HG02588 (cell line): ENCODE measurements around the gene ETF1.

Source experiments
- ATAC-seq: cut with Tn5 transposase; IDR thresholded peaks from one replicate; pipeline ENCODE4 v1.9.1; 2021; ENCODE audit warnings: mild to moderate bottlenecking, moderate library complexity; ENCODE audit not compliant: unreplicated experiment

Gene ETF1

GRCh38 chr5:138542956-138543729 lies at the start of gene ETF1:
Gene ETF1 (minus strand): TSS chr5:138543236. CDS start chr5:138542918, 318 bp downstream.
- peak; percentile 90 for ATAC-seq

- ATAC-seq = no peak
Observed at GRCh38 chr5:138588013-138588788, 45.2 kb upstream of the ETF1 start.

DNA sequence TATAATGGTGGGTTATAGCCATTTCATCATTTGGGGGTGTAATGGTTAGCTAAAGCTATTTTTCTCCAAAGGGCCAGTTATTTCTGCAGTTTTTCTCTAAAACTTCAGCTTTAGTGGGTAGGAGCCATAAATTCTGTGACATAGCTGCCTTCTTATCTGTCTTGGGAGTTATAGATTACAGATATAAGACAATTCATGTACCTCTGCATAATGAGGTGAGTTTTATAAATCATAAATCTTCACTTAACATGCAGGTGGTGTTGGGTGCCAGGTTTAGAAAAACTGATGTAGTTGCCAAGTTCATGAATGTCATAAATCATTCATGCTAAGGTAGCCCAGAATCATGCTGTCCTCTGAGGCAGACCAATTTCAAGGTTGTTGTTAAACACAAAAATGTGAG lies 42.1 kb upstream of the ETF1 start:
- ATAC-seq = no peak

- no peak for ATAC-seq
Observed at GRCh38 chr5:138583984-138584637, 41.1 kb upstream of the ETF1 start.

DNA sequence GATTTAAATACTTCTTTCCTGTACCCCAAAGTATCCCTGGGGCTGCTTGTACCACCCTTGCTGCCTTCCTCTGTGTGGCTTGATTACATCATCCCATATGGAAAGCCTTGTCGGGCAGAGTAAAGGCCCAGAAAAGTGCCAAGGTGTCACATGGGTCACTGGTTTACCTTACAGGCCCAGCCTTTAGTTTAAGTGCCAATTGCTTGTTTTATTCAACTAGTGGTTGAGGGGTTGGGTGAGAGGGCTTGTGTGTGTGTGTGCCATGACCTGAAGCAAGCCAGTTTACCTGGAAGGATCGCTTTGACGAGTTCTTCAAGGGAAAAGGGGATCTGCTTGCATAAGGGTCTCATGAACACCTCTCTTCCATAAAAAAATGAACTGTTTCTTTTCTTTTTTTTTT lies 39.9 kb upstream of the ETF1 start:
- no peak for ATAC-seq

GRCh38 chr5:138580777-138581176 lies 37.7 kb upstream of the ETF1 start:
- no peak for ATAC-seq

- no peak for ATAC-seq
Observed at GRCh38 chr5:138580001-138580400, 37.0 kb upstream of the ETF1 start.

DNA sequence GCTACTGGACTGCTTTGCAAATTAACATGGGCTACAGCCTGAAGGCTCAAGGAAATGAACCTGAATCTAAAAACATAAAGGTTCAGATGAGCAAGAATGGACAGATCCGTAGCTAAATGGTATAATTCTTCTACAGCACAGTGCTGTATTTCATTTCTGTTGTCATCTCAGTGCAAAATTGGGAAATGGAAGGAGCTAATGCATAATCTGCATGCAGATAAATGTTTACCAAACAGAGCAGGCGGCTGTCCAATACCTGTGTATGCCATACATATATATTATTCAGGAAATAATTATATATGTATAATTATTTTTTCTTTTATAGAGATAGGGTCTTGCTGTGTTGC lies 36.5 kb upstream of the ETF1 start:
- no peak for ATAC-seq

GRCh38 chr5:138577452-138577851 lies 34.4 kb upstream of the ETF1 start:
- no peak for ATAC-seq

GRCh38 chr5:138575194-138576015 lies 32.4 kb upstream of the ETF1 start, which contains the start of gene HSPA9:
Gene HSPA9 (minus strand): TSS chr5:138575401. CDS start chr5:138575318, 83 bp downstream.
- peak; percentile 77 for ATAC-seq

DNA sequence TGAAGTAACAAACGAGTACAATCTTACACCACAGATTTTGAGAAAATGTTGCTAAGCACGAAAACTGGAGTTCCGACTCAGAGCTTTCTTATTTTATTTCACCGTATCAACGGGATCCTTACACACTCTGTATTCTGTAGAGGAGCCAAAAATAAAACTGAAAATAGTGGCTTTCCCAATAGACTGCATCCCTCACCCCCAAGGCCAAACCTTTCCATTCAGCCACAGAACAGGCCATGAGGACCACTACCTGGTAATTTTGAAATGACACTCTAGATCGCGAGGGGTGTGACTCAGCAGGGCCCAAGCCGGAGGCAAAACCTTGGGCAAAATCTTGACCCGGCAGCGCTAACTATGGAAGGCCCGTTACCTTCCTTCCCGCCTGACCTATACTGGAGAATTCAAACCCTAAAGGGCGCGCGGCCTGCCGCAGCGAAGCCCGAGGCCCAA lies 31.7 kb upstream of the ETF1 start:
- no peak for ATAC-seq

- no peak for ATAC-seq
Observed at GRCh38 chr5:138573949-138574670, 31.1 kb upstream of the ETF1 start.

GRCh38 chr5:138573223-138573622 lies 30.2 kb upstream of the ETF1 start:
- no peak for ATAC-seq

- ATAC-seq = no peak
Observed at GRCh38 chr5:138570871-138571270, 27.8 kb upstream of the ETF1 start.

DNA sequence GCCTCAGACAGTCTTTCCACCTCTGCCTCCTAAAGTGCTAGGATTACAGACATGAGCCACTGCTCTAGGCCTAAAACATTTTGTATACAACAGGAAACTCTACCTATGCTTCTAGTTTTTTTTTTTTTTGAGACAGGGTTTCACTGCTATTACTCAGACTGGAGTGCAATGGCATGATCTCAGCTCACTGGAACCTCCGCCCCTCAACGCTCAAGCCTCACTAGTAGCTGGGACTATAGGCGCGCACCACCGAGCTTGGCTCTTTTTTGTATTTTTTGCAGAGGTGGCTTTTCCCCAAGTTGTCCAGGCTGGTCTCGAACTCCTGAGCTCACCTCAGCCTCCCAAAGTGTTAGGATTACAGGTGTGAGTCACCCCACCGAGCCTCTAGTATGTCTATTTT lies 26.7 kb upstream of the ETF1 start:
- no peak for ATAC-seq

DNA sequence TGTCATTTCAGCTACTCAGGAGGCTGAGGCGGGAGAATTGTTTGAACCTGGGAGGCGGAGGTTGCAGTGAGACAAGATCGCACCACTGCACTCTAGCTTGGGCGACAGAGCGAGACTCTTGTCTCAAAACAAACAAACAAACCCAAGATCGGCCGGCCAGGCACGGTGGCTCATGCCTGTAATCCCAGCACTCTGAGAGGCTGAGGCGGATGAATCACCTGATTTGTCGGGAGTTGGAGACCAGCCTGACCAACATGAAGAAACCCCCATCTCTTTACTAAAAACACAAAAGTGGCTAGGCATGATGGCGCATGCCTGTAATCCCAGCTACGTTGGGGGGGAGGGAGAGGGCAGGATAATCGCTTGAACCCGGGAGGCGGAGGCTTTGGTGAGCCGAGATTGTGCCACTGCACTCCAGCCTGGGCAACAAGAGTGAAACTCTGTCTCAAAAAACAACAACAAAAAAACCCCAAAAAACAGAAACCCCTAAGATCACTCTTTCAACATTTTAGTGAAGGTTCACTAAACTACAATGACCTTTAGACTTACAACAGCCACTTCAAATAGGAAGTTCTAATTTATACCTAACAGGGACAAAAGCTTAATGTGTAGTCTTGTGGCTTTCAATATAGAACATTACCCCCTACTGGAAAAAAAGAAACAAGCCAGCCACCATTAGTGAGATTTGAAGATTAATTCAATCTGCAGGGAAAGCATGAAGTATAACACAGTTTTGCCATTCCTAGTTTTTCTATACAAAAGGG lies 25.2 kb upstream of the ETF1 start:
- ATAC-seq = no peak

DNA sequence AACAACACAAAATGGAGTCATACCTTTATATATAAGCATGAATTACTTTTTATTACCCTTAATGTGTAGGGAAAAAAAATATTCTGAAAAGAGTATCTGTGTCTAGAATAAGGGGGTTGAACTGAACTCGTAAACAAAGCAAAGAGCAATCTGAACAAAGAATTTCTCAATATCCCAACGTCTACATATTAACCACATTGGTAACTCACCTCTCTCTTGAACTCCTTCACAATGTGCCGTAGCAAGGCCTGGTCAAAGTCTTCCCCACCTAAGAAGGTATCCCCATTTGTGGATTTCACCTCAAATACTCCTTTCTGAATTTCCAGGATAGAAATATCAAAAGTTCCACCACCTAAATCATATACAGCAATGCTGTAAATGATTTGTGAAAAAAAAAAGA lies 23.8 kb upstream of the ETF1 start:
- no peak for ATAC-seq

GRCh38 chr5:138565100-138565821 lies 22.2 kb upstream of the ETF1 start:
- ATAC-seq = no peak

DNA sequence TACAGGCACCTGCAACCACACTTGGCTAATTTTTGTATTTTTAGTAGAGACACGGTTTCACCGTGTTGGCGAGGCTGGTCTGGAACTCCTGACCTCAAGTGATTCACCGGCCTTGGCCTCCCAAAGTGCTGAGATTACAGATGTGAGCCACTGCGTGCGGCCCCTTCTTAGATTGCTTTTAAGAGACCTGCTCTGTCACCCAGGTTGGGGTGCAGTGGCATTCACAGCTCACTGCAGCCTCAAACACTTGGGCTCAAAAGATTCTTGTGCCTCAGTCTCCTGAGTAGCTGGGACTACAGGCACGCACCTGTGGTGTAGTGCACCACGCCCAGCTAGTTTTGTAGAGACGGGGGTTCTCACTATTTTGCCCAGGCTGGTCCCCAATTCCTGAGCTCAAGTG lies 21.2 kb upstream of the ETF1 start:
- no peak for ATAC-seq
